Osteoblast (primary cell): ENCODE measurements around the gene DAB2IP. TPM values are rescaled to one million over a fixed set of nuclear protein-coding genes. Genes with fewer than 3 reads are reported as not detected.
A peak's percentile ranks its signal among the peaks of the same experiment; 100 is the strongest.

Experiments
- DNase-seq: peaks from one replicate; pipeline ENCODE4 v3.0.0; 2011; ENCODE audit warnings: low spot score, mixed read lengths; ENCODE audit not compliant: insufficient read length; ENCODE audit errors: missing footprints
- H2AFZ ChIP-seq: 2 replicates; pipeline ENCODE4 v1.6.0; 2011; ENCODE audit warnings: mild to moderate bottlenecking, low read length
- H3K27ac ChIP-seq: 2 replicates; pipeline ENCODE4 v1.5.1; 2011; ENCODE audit warnings: mild to moderate bottlenecking, low read depth, low read length, moderate library complexity
- H3K27me3 ChIP-seq: 2 replicates; pipeline ENCODE4 v1.6.0; 2012; ENCODE audit warnings: mild to moderate bottlenecking, control low read depth, inconsistent platforms, low read length, moderate library complexity; ENCODE audit not compliant: insufficient read depth
- H3K36me3 ChIP-seq: 2 replicates; pipeline ENCODE4 v1.5.1; 2011; ENCODE audit warnings: mild to moderate bottlenecking, low read length, control low read depth, moderate library complexity; ENCODE audit not compliant: insufficient read depth
- H3K4me1 ChIP-seq: 2 replicates; pipeline ENCODE4 v1.5.1; 2011; ENCODE audit warnings: mild to moderate bottlenecking, low read length, control low read depth, moderate library complexity; ENCODE audit not compliant: insufficient read depth
- H3K4me2 ChIP-seq: 2 replicates; pipeline ENCODE4 v1.6.0; 2011; ENCODE audit warnings: mild to moderate bottlenecking, low read length; ENCODE audit not compliant: insufficient read depth
- H3K4me3 ChIP-seq: fragments of 200-600 bp; sonication (generic); 3 replicates; pipeline ENCODE4 v1.5.1; 2012; ENCODE audit warnings: mild to moderate bottlenecking, low read length, inconsistent platforms; ENCODE audit not compliant: insufficient read depth
- H3K79me2 ChIP-seq: 2 replicates; pipeline ENCODE4 v1.6.0; 2012; ENCODE audit warnings: mild to moderate bottlenecking, low read length, control low read depth, inconsistent platforms; ENCODE audit not compliant: insufficient read depth
- H3K9me3 ChIP-seq: 2 replicates; pipeline ENCODE4 v1.5.1; 2011; ENCODE audit warnings: low read depth, low read length, control low read depth
- H4K20me1 ChIP-seq: 2 replicates; pipeline ENCODE4 v1.6.0; 2012; ENCODE audit warnings: mild to moderate bottlenecking, low read length, control low read depth; ENCODE audit not compliant: insufficient read depth
- total RNA-seq: library from RNA; depleted of rRNA; stranded (reverse); fragments of >200 nt; gene quantifications from 2 replicates; pipeline ENCODE4 v1.2.3, GENCODE V29; 2012
- TF ChIP-seq, protein P1 (sequence below): IDR thresholded peaks from 2 replicates; pipeline ENCODE4 v1.5.1; 2011; ENCODE audit warnings: mild to moderate bottlenecking, low read depth, low read length, moderate library complexity; ENCODE audit errors: extremely low read depth

DAB2IP gene
- total RNA-seq, 1 donor, result 60.8 TPM

GRCh38 chr9:121744002-121744686 lies 92.7 kb downstream of the DAB2IP start:
- H3K4me2 ChIP-seq, result peak overlapping the region; percentile 82
- H3K4me1 ChIP-seq, result peaks cover 39% of the 10 kb centered on the region
- H3K79me2 ChIP-seq, result peaks cover 35% of the 10 kb centered on the region
- DNase-seq, result peak; percentile 95
- H3K27me3 ChIP-seq, result no peaks in the 10 kb centered on the region
- H4K20me1 ChIP-seq, result peaks cover 9% of the 10 kb centered on the region
- H3K4me3 ChIP-seq, result peak overlapping the region; percentile 71
- TF ChIP-seq, protein P1, sequence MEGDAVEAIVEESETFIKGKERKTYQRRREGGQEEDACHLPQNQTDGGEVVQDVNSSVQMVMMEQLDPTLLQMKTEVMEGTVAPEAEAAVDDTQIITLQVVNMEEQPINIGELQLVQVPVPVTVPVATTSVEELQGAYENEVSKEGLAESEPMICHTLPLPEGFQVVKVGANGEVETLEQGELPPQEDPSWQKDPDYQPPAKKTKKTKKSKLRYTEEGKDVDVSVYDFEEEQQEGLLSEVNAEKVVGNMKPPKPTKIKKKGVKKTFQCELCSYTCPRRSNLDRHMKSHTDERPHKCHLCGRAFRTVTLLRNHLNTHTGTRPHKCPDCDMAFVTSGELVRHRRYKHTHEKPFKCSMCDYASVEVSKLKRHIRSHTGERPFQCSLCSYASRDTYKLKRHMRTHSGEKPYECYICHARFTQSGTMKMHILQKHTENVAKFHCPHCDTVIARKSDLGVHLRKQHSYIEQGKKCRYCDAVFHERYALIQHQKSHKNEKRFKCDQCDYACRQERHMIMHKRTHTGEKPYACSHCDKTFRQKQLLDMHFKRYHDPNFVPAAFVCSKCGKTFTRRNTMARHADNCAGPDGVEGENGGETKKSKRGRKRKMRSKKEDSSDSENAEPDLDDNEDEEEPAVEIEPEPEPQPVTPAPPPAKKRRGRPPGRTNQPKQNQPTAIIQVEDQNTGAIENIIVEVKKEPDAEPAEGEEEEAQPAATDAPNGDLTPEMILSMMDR, result peak; percentile 43
- peak overlapping the region; percentile 88 for H3K27ac ChIP-seq
- H3K36me3 ChIP-seq, result no peaks in the 10 kb centered on the region
- H2AFZ ChIP-seq, result peak overlapping the region; percentile 82
- H3K9me3 ChIP-seq, result no peaks in the 10 kb centered on the region

DNA sequence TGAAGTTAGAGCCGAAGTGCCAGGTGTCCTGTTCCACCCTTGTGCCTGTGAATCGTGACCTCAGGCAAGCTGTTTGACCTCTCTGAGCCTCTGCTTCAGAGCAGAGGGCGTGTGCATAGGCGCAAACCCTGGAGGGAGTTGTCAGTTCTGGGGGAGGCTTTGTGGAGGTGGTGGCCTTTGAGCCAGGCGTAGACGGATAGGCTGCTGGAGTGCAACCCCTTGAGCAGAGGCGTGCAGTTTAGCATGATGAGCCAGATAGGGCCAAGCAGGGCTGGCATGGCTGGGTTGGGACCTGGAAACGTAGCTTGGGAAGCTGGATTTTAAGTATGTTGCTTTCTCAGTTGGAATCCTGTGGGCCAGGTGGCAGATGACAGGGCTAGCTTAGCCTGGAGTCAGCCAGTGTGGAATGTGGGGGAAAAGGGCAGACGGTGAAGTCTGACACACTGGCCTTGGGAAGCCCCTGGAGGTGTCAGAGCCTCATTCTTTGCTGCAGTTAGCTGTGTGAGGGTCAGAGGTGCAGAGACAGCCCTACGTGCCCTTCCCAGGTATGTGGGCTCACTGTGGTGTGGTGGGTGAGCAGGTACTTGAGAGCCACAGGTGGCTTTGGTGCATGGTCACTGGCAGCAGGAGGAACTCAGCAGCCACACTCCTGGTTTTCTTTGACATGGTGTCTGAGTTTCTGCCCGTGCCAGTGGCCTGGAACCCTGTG lies 93.4 kb downstream of the DAB2IP start:
- no peak for DNase-seq
- peak overlapping the region; percentile 71 for H3K4me3 ChIP-seq
- peak overlapping the region; percentile 88 for H3K27ac ChIP-seq
- H3K4me1 ChIP-seq, result peaks cover 43% of the 10 kb centered on the region
- TF ChIP-seq, protein P1, result no peak
- peak overlapping the region; percentile 82 for H3K4me2 ChIP-seq
- H3K36me3 ChIP-seq, result no peaks in the 10 kb centered on the region
- peaks cover 9% of the 10 kb centered on the region for H4K20me1 ChIP-seq
- no peak overlapping the region for H2AFZ ChIP-seq
- no peaks in the 10 kb centered on the region for H3K27me3 ChIP-seq
- no peaks in the 10 kb centered on the region for H3K9me3 ChIP-seq
- H3K79me2 ChIP-seq, result peaks cover 42% of the 10 kb centered on the region

GRCh38 chr9:121745396-121745695 lies 93.9 kb downstream of the DAB2IP start:
- Histone ChIP-seq H4K20me1 (peaks cover 9% of the 10 kb centered on the region), H3K9me3 (no peaks in the 10 kb centered on the region), H3K36me3 (no peaks in the 10 kb centered on the region), H3K27ac (peak overlapping the region; percentile 88), H2AFZ (no peak overlapping the region), H3K79me2 (peaks cover 47% of the 10 kb centered on the region), H3K4me1 (peaks cover 43% of the 10 kb centered on the region), H3K4me2 (no peak overlapping the region), H3K27me3 (no peaks in the 10 kb centered on the region), H3K4me3 (no peak overlapping the region)
- TF ChIP-seq, protein P1, result no peak
- DNase-seq, result no peak

- Histone ChIP-seq H3K4me1 (peaks cover 43% of the 10 kb centered on the region), H3K79me2 (peaks cover 57% of the 10 kb centered on the region), H3K27ac (no peak overlapping the region), H3K27me3 (no peaks in the 10 kb centered on the region), H3K36me3 (no peaks in the 10 kb centered on the region), H3K4me2 (no peak overlapping the region), H2AFZ (no peak overlapping the region), H4K20me1 (peaks cover 14% of the 10 kb centered on the region), H3K9me3 (no peaks in the 10 kb centered on the region), H3K4me3 (no peak overlapping the region)
- no peak for DNase-seq
- TF ChIP-seq, protein P1, result no peak
These were observed 95.0 kb downstream of the DAB2IP start for GRCh38 chr9:121746411-121746810.
